ENCODE results near the gene NDUFS4.

DNA sequence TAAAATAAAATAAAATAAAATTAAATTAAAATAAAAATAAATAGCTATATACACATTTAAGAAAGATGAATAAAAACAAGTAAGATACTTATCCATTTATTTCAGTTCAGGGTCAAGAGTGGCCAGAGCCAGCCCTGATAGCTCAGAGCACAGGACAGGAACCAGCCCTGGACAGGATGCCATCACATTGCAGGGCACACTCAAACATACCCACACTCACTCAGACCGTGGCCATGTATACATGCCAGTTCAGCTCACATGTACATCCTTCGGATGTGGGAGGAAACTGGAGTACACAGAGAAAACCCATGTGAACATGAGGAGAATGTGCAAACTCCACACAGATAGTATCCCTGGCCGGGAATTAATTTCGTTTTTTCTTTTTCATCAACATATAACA lies 21.8 kb downstream of the NDUFS4 start:
- no peak for TF ChIP-seq EZH2 (IDR thresholded peaks at IDR 0.05; ENCODE audit: insufficient read depth, poor library complexity, severe bottlenecking)
- no peak for TF ChIP-seq EZH2phosphoT487 (IDR thresholded peaks at IDR 0.05; ENCODE audit: insufficient read depth, low read depth)
